GM18505 (cell line): Measurements from ENCODE around the gene SORCS2.

Source experiments
- ATAC-seq: cut with Tn5 transposase; IDR thresholded peaks from one replicate; pipeline ENCODE4 v1.9.1; 2021; ENCODE audit not compliant: unreplicated experiment
- POLR2A ChIP-seq: IDR thresholded peaks from 4 replicates; pipeline ENCODE4 v1.6.1; 2011; ENCODE audit warnings: borderline replicate concordance; ENCODE audit not compliant: insufficient read depth, insufficient read length; ENCODE audit errors: extremely low read depth

Gene SORCS2

DNA sequence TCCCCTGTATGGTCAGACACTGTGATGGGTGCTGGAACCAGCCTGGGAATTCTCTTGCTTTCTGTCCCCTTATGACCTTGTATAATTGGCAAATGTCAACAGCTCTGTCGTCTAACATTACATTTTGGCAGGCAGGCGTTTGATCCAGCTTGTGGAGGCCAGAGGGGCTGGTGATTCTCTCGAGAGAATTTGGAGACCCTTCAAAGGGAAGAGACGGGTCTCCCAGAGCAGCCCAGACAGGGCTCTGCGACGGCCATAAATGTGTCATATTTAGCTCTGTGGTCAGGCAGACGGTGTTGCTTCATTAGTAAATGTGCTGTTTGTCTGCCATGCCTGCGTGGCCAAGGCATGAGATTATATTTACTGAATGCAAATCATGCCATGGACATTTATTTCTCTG lies 68.7 kb downstream of the SORCS2 start:
- TF ChIP-seq POLR2A = no peak
- no peak for ATAC-seq

DNA sequence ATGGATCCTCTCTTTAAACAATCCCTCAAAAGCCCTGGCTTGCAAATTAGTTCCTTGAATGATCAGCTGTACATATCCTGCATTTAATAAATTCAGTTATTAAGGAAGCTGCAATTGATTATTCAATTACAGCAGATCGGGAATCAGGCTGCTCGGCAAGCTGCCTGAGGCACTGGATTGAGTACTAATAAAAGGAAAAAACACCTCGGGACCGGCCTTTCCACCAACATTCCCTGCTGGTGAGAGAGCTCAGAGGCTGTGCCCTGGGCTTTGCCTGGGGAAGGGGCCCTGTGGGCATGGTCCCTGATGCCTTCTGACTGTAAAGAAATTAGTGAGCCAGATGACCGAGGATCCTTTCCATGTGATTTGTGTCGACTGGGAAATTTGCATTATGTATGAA lies 69.2 kb downstream of the SORCS2 start:
- no peak for TF ChIP-seq POLR2A
- ATAC-seq = no peak

DNA sequence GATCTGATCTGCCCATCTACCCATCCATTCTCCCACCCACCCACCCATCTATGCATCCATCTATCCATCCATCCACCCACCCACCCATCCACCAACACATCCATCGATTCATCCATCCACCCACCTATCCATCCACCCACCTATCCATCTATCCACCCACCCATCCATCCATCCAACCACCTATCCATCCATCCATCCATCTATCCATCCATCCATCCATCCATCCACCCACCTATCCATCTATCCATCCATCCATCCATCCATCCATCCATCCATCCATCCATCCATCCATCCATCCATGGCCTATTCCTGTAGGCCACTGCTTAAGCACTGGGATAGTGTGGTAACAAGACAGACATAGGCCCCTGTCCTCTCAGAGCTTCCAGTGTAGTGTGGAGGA lies 69.8 kb downstream of the SORCS2 start:
- ATAC-seq = no peak

DNA sequence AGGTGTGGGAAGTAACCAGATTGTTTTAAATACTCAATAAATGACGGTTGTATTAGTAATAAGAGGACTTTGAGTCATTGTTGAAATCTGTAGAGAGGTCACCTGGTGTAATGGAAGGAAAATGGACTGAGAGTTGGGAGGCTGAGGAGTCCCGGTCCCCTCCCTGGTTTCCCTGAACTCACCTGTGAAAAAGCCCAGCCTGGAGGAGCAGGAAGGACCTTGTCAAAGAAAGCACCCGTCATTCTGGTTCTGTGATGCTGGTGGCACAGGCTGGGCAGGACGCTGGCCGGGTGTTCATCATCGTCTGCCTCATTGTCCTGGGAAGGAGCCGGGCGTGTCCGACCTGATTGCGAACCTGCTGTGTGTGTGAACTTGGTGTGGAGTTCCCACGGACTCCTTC lies 70.8 kb downstream of the SORCS2 start:
- no peak for TF ChIP-seq POLR2A
- no peak for ATAC-seq

More for the DNA sequence above, 69.8 kb downstream of the SORCS2 start:
- TF ChIP-seq POLR2A = no peak

DNA sequence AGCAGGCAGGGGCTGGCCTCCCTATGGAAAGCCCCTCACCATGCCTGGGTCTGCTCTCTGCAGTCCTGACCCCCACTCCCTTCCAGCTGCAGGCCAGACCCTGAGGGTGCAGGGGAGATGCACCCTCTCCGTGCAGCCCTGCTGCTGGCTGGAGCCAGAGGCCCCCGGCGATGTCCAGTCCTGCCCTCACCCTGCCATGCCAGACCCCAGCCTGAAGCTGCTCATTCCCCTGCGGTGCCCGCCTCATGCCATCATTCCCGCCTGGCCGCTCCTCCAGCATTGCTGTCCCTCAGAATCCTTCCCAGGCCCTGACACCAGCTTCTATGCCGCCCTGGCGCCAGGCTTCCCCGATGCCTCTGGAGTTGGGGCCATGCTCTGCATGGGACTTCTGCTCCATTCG lies 72.4 kb downstream of the SORCS2 start:
- ATAC-seq = no peak

DNA sequence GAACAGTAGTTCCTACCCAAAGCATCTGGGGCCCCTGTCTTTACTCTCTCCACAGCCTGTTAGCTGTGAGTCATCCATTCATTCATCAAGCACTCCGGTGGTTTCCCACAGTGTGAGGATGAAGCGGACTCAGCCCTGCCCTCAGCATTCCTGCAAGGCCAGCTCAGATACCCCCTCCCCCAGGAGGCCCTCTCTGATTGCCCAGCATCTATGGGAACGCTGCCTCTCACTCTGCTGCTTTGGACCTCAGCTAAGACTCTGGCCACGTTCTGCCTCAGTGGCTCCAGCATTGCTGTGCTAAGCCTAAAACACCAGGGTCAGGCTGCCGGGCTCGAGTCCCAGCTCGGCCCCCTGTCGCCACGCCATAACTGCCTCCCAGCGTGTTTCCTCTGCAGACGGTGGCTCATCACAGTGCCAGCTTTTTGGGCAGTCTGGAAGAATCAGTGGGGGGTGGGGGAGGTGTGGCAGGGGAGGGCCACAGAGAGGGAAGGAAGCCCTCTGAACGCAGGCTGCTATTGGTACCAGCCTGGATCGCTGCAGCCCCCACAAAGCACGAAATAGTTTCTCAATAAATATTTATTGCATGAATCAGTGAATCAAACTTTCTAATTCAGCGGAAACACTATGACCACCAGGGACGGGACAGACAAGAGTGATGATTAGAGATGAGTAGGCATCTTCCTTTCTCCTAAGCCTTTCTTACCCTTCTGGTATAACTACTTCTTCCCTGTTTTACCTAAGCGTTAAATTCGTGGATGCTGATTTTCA lies 74.4 kb downstream of the SORCS2 start:
- TF ChIP-seq POLR2A = no peak
- no peak for ATAC-seq

More for the DNA sequence above, 72.4 kb downstream of the SORCS2 start:
- TF ChIP-seq POLR2A = no peak

DNA sequence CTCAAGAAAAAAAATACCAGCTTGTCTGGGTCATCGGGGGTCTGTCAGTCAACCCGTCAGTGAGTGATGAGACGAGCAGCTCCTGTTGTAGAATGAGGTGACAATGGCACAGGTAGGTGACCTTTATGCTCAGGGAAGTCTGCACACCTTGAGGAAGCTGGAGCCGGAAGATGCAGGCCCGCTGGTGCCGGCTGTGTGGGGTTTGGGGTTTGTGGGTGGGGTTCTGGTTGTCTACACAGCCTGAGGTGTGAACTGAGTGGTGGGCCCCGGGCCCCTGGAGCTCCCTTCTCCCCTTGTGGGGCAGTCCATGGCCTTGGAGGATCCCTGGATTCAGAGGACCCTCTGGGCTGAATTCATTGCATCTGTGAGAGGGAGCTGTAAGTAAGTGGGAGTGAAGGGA lies 75.5 kb downstream of the SORCS2 start:
- TF ChIP-seq POLR2A = no peak
- ATAC-seq = no peak

DNA sequence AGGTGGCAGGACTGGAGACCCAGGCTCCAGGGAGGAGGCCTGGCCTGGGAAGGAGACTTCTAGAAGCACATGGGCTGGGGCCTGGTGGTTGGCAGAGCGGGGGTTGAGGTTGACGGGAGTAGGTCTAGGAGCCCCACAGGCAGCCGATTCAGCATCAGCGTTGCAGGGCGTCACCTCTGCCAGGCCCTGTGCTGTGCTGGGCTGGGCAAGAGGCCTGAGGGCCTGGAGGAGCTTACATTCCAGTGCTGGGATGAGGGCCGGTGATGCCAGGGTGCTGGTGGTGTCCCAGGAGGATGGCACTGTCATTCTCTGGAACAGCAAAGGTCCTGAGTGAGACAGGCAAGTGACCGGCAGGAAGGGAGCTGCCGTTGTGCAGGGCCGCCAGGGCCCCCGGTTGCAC lies 76.6 kb downstream of the SORCS2 start:
- ATAC-seq = no peak
- TF ChIP-seq POLR2A = no peak

DNA sequence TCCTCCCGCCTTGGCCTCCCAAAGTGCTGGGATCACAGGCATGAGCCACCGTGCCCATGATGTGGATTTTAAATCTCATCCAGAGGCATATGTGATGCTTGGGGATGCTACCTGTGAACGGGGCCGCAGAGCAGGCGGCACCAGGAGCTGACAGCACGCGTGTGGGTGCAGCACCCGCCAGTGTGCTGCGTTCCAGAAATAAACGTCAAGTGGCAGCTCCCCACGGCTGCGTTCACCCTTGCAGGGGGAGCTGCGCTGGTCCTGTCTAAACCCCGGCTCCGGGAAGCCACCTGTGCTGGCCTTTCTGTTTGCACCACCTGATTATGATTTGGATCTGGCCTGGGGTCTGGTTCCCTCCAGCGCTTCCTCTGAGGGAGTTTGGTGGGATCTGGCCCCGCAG lies 77.8 kb downstream of the SORCS2 start:
- ATAC-seq = no peak
- no peak for TF ChIP-seq POLR2A

DNA sequence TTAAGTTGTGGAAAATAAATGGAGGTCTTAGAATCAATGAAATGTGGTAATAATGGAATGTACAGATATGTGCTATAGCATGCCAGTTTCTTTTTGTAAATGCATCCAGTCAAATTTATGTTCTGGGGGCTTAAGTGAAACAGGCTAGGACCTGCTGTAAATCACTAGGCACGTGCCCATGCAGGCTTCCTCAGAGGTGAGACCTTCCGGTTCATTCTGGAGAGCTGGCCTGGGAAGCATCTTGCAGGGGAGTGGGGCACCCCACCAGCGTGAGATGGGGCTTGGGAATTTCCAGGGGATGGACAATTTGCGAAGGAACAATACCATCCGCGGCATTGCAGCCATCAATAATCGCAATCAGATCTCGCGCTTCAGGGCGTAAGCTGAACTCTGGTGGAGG lies 80.1 kb downstream of the SORCS2 start:
- ATAC-seq = no peak
- no peak for TF ChIP-seq POLR2A

DNA sequence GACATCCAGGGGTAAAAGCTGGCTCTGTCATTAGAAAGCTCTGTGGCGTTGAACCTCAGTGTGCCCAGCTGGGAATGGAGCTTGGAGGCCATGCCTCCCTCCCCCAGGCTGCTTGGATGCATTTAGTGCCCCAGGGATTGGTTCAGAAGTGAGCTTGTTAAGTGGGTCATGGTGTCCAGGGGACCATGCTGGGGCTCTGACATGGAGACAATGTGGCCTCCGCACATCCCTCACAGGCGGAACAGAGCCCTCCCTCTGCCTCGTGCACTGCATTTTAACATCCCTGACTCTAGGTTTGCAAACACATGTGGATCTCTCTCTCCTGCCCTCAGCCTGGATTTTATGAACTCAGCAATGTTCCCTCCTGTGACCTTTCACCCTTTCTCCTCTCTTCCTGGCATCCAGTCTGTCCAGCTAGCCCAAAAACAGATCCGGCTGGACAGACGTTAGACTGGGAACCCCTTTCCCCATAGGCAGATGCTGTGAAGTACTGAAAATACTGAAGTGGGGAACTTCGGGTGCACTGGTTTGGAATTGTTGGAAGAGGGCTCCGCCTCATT lies 81.5 kb downstream of the SORCS2 start:
- no peak for ATAC-seq
- no peak for TF ChIP-seq POLR2A

DNA sequence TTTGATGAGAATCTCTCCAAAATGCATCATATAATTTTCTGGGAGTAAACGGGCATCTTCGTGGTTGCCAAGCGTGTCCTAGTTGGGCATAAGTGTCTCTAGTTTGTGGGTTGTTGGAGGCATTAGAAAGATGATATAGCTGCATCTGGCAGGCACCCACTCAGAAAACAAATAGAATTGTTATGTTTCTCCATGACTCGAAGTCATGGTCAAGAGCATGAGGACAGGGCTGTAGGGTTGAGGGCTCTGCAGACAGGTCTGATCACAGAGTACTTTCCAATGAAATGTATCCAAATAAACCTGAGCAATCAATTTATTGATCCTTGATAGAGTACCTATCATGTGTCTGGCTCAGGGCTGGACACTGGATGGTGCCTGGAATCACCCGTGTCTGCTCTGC lies 82.7 kb downstream of the SORCS2 start:
- no peak for TF ChIP-seq POLR2A
- no peak for ATAC-seq

DNA sequence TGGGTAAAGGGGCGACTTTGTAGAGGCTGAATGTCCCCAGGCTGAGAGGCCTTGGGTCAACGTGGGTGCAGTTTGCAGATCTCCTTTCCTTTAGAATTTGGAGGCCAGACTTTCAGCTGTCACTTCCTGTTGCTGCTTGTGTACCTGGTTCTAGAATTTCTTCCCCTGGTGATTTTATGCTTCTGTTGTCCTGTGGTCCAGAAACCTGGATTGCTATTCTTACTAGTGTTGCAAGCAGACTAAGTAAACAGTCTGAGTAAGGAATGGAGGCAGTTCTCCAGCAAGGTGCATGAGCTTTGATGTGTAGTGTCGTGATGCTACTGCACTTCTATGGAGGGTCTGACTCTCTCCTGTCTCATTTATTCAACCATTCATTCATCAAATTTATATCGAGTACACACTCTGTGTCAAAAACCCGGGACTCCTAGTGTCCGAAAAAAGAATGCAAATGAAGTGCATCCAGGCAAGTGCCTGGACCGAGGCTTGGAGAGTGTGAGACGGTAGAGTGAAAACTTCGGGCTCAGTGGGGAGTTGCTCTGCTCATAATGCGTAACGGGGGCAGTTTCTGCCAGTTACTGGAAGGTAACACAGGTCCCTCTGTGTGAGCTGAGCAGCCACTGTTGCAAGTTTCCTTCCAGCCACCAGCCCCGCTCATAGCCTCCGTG lies 83.3 kb downstream of the SORCS2 start:
- no peak for ATAC-seq
- no peak for TF ChIP-seq POLR2A

DNA sequence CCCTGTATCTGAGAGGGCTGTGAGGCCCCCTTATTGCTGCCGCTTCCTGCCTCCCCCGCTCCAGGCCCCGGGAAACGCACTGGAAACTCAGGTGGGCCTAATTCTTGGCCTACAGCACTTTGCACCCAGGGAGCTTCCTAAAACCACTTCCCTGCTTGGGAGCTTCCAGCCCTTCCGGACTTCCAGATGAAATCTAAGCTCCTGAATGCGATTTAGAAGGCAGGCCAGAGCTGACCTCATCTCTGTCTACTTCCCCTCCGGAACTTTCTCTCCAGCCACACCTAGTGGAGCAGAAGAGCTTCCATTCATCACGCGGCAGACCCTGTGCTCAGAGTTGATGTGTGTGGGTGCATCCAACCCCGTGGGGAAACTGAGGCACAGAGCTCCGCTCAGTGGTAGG lies 84.2 kb downstream of the SORCS2 start:
- TF ChIP-seq POLR2A = no peak
- no peak for ATAC-seq
